ENCODE data around the gene TRAPPC2. TPM values are rescaled to one million over a fixed set of nuclear protein-coding genes. Genes with fewer than 3 reads are reported as not detected.
"Not testable (repeated sequence)": the region's sequence is repeated elsewhere in the genome, so short reads cannot be mapped to it uniquely, and the experiment has no call there.

TRAPPC2 gene
- total RNA-seq, 1 donor from 2014 or later, result 22.5 TPM

GRCh38 chrX:13697976-13698375 lies 36.4 kb downstream of the TRAPPC2 start:
- no peak for DNase-seq

- no peak for DNase-seq
These were observed 37.0 kb downstream of the TRAPPC2 start for GRCh38 chrX:13697455-13697854.

- no peak for DNase-seq
These were observed 38.8 kb downstream of the TRAPPC2 start for GRCh38 chrX:13695601-13696115.

GRCh38 chrX:13694983-13695382 lies 39.4 kb downstream of the TRAPPC2 start:
- DNase-seq, result no peak

- no peak for DNase-seq
These were observed 40.1 kb downstream of the TRAPPC2 start for GRCh38 chrX:13694359-13694758.

- no peak for DNase-seq
These were observed 41.0 kb downstream of the TRAPPC2 start for GRCh38 chrX:13693341-13693961.

GRCh38 chrX:13692771-13693231 lies 41.6 kb downstream of the TRAPPC2 start:
- DNase-seq, result no peak

- no peak for DNase-seq
These were observed 42.5 kb downstream of the TRAPPC2 start for GRCh38 chrX:13691841-13692371.

- no peak for DNase-seq
These were observed 43.6 kb downstream of the TRAPPC2 start for GRCh38 chrX:13690836-13691235.

- peak; percentile 17 for DNase-seq
These were observed 44.6 kb downstream of the TRAPPC2 start for GRCh38 chrX:13689741-13690211.

- DNase-seq, result peak; percentile 59
These were observed 45.3 kb downstream of the TRAPPC2 start, which contains the start of gene RAB9A for GRCh38 chrX:13688958-13689740. RAB9A (plus strand) TSS chrX:13689128; CDS start chrX:13708747, 19,619 bp downstream.

GRCh38 chrX:13688384-13688957 lies 45.9 kb downstream of the TRAPPC2 start:
- DNase-seq, result no peak

- DNase-seq, result no peak
These were observed 47.2 kb downstream of the TRAPPC2 start for GRCh38 chrX:13687203-13687602.

- DNase-seq, result no peak
These were observed 49.2 kb downstream of the TRAPPC2 start for GRCh38 chrX:13685126-13685763.

GRCh38 chrX:13684361-13684760 lies 50.1 kb downstream of the TRAPPC2 start:
- no peak for DNase-seq

GRCh38 chrX:13681595-13681994 lies 52.8 kb downstream of the TRAPPC2 start:
- DNase-seq, result no peak

- not testable (repeated sequence) for DNase-seq
These were observed 54.7 kb downstream of the TRAPPC2 start for GRCh38 chrX:13679700-13680099.

- DNase-seq, result no peak
These were observed 57.5 kb downstream of the TRAPPC2 start for GRCh38 chrX:13676885-13677284.

GRCh38 chrX:13673016-13673415 lies 61.4 kb downstream of the TRAPPC2 start:
- no peak for DNase-seq

- DNase-seq, result no peak
These were observed 64.2 kb downstream of the TRAPPC2 start for GRCh38 chrX:13670197-13670596.

- DNase-seq, result not testable (repeated sequence)
These were observed 64.7 kb downstream of the TRAPPC2 start for GRCh38 chrX:13669755-13670154.

GRCh38 chrX:13669246-13669737 lies 65.1 kb downstream of the TRAPPC2 start:
- DNase-seq, result peak; percentile 12

Measured in skin of body (tissue), 2 donors.